ENCODE results near the gene EXOC3L2.

DNA sequence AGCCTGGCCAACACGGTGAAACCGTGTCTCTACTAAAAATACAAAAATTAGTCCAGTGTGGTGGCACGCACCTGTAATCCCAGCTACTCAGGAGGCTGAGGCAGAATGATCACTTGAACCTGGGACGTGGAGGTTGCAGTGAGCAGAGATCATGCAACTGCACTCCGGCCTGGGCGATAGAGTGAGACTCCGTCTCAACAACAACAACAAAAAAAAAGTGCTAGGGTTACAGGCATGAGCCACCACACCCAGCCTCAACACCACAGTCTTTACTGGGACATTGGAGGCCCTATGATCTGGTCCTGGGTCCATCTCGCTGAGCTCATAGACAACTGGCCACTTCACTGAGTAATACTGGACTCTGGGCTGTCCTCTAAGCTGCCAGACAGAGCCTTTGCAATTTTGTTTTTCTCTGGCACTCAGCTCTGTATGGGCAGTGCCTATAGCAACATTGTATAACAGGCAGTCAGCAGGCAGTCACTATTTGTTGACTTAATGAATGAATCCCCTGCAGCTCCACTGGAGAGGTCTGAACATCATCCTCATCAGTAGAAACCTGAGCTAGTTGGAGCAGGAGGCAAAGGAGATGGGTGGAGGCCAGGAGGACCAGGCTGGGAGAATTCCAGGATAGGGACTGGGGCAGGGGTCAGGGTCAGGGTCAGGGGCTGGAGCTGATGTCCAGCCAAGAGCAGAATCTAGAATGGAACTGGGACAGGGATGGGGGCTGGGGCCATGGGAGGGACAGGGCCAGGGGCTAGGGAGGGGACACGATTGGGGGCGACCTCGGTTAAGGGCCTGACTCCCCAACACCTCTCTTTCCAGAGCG is 58.5 kb downstream of the EXOC3L2 start:
- TF ChIP-seq, protein P1, sequence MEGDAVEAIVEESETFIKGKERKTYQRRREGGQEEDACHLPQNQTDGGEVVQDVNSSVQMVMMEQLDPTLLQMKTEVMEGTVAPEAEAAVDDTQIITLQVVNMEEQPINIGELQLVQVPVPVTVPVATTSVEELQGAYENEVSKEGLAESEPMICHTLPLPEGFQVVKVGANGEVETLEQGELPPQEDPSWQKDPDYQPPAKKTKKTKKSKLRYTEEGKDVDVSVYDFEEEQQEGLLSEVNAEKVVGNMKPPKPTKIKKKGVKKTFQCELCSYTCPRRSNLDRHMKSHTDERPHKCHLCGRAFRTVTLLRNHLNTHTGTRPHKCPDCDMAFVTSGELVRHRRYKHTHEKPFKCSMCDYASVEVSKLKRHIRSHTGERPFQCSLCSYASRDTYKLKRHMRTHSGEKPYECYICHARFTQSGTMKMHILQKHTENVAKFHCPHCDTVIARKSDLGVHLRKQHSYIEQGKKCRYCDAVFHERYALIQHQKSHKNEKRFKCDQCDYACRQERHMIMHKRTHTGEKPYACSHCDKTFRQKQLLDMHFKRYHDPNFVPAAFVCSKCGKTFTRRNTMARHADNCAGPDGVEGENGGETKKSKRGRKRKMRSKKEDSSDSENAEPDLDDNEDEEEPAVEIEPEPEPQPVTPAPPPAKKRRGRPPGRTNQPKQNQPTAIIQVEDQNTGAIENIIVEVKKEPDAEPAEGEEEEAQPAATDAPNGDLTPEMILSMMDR (IDR thresholded peaks at IDR 0.05; ENCODE audit: insufficient read depth, low read length, poor library complexity, severe bottlenecking): no peak
- no peak for TF ChIP-seq EZH2phosphoT487 (conservative IDR thresholded peaks at IDR 0.05; ENCODE audit: low read length)

Data from SU-DHL-6 (cell line).